Esophagus muscularis mucosa (tissue), 3 donors: ENCODE results near the gene MAP3K3.

Experiments used
- CTCF ChIP-seq, 3 experiments: fragments of 200-600 bp in 2 of 3; fragments of 450-650 bp in 1 of 3; sonication (generic) in 2 of 3; IDR thresholded peaks; one replicate each; pipeline ENCODE4 v1.5.1; 2017 to 2019; ENCODE audit warnings: antibody characterized with exemption in 3 of 3, mild to moderate bottlenecking in 2 of 3, moderate library complexity in 1 of 3
- EP300 ChIP-seq: sonication (generic); formaldehyde crosslinking; IDR thresholded peaks from one replicate; pipeline ENCODE4 v1.6.1; 2017; ENCODE audit warnings: antibody characterized with exemption

- TF ChIP-seq CTCF (IDR thresholded peaks at IDR 0.05) (no peak), EP300 (no peak)
Measured at GRCh38 chr17:63706336-63707082, 84.3 kb downstream of the MAP3K3 start.
